C4-2B (cell line): Measurements from ENCODE around the gene GLYATL2.

ENCODE experiments used
- ZFX ChIP-seq: fragments of 450-650 bp; IDR thresholded peaks from 2 replicates; pipeline ENCODE4 v1.6.1; 2017
- TF ChIP-seq, protein P1 (sequence below): fragments of 450-650 bp; conservative IDR thresholded peaks from 2 replicates; pipeline ENCODE4 v1.5.1; 2017; ENCODE audit warnings: mild to moderate bottlenecking

DNA sequence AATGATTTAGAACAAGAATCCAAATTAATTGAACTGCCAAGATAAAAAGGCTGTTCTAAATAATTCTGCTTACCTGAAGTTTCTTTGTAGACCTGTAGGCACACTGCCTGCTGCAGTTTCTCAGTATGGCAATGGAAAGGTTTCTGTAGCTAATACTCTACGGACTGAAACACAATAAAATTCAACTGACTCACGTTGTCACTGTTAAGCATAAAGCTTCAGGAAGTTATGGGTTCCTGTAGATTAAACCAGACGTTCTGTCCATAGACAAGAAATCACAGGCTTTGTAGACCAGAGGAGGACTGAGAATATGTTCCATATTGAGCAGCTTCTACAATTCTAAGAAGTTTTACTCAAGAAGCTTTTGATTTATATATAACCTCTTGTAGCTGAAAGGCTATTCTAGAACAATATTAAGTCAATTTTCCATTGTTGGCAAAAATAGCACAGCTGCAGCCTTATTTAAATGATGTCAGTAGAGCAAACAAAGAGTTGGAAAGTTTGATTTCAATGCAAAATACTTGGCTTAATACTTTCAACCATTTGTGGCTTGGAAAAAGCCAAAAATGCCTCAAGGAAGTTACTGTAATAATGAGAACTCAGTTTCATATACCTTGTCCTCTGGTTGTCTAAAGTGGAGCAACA lies at the start of gene GLYATL2:
- TF ChIP-seq, protein P1, sequence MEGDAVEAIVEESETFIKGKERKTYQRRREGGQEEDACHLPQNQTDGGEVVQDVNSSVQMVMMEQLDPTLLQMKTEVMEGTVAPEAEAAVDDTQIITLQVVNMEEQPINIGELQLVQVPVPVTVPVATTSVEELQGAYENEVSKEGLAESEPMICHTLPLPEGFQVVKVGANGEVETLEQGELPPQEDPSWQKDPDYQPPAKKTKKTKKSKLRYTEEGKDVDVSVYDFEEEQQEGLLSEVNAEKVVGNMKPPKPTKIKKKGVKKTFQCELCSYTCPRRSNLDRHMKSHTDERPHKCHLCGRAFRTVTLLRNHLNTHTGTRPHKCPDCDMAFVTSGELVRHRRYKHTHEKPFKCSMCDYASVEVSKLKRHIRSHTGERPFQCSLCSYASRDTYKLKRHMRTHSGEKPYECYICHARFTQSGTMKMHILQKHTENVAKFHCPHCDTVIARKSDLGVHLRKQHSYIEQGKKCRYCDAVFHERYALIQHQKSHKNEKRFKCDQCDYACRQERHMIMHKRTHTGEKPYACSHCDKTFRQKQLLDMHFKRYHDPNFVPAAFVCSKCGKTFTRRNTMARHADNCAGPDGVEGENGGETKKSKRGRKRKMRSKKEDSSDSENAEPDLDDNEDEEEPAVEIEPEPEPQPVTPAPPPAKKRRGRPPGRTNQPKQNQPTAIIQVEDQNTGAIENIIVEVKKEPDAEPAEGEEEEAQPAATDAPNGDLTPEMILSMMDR: no peak
- no peak for TF ChIP-seq ZFX
